ENCODE measurements around the gene ZFYVE27. TPM values are rescaled to one million over a fixed set of nuclear protein-coding genes. Genes with fewer than 3 reads are reported as not detected.

ZFYVE27 gene
- polyA plus RNA-seq, 1 donor (not counting 4 experiments of a cell fraction or from before 2014, with no cell fraction given) = 14.3 TPM

DNA sequence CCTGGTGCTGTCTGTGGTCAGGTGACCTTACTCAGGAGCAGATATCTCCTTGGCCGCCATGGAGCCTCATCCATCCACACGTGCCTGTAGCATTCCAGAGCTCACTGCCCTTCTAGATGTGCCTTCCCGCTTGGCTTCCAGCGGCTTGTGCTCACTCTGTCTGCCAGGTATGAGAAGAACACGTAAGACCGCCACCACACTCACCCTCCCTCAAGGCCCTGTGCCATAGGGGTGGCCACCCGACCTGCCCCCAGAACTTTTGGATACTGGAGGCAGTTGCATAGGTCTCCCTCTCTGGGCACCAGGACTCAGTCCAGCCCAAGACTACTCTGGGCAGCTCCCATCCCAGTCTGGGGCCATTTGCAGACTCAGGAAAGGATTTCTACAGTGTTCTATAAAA, 19.3 kb upstream of the ZFYVE27 start:
- Histone ChIP-seq H4K20me1 (ENCODE audit: control insufficient read depth, extremely low read depth, insufficient read depth, low read length) (no peaks in the 10 kb centered on the region), H2AFZ (ENCODE audit: control insufficient read depth, low read length) (no peak overlapping the region), H3K4me1 (ENCODE audit: control insufficient read depth, extremely low read depth, insufficient read depth, low read length) (peaks cover 53% of the 10 kb centered on the region), H3K27ac (ENCODE audit: control insufficient read depth, insufficient read depth, low read length) (peak overlapping the region; percentile 72), H3K79me2 (ENCODE audit: control insufficient read depth, insufficient read depth, low read length) (peaks cover 34% of the 10 kb centered on the region), H3K27me3 (ENCODE audit: control insufficient read depth, extremely low read depth, insufficient read depth, low read length) (no peaks in the 10 kb centered on the region), H3K4me3 (ENCODE audit: control insufficient read depth in 2 of 3, extremely low read depth in 1 of 3, insufficient read depth in 2 of 3, low read depth in 1 of 3, low read length in 3 of 3) (no peak overlapping the region), H3K36me3 (ENCODE audit: control insufficient read depth in 2 of 2, extremely low read depth in 1 of 2, insufficient read depth in 2 of 2, low read length in 2 of 2) (peaks cover 6 to 25% of the 10 kb centered on the region in 2 experiments), H3K4me2 (ENCODE audit: control insufficient read depth, extremely low read depth, insufficient read depth, low read depth, low read length) (peak overlapping the region; percentile 47), H3K9me1 (ENCODE audit: control insufficient read depth, extremely low read depth, insufficient read depth, low read length) (no peaks in the 10 kb centered on the region), H3K9me3 (ENCODE audit: control insufficient read depth, low read depth, low read length) (no peaks in the 10 kb centered on the region), H3K9ac (ENCODE audit: control insufficient read depth, extremely low read depth, insufficient read depth, low read length) (peak overlapping the region; percentile 59)
- FAIRE-seq = no peak
- no peak for DNase-seq (ENCODE audit: low read depth, low spot score)
- no peak for TF ChIP-seq EZH2 (IDR thresholded peaks at IDR 0.05; ENCODE audit: low read length)
- TF ChIP-seq, protein P1, sequence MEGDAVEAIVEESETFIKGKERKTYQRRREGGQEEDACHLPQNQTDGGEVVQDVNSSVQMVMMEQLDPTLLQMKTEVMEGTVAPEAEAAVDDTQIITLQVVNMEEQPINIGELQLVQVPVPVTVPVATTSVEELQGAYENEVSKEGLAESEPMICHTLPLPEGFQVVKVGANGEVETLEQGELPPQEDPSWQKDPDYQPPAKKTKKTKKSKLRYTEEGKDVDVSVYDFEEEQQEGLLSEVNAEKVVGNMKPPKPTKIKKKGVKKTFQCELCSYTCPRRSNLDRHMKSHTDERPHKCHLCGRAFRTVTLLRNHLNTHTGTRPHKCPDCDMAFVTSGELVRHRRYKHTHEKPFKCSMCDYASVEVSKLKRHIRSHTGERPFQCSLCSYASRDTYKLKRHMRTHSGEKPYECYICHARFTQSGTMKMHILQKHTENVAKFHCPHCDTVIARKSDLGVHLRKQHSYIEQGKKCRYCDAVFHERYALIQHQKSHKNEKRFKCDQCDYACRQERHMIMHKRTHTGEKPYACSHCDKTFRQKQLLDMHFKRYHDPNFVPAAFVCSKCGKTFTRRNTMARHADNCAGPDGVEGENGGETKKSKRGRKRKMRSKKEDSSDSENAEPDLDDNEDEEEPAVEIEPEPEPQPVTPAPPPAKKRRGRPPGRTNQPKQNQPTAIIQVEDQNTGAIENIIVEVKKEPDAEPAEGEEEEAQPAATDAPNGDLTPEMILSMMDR (optimal IDR thresholded peaks at IDR 0.05 in 1 of 3, IDR thresholded peaks at IDR 0.05 in 1 of 3, conservative IDR thresholded peaks at IDR 0.05 in 1 of 3; ENCODE audit: extremely low read depth in 1 of 3, insufficient read depth in 2 of 3, low read length in 3 of 3) = no peak
- dilution Hi-C loops (cut with MboI; ENCODE audit: extremely low pct_ligation_motif_present, low sequenced_read_pairs) = no loop called here

DNA sequence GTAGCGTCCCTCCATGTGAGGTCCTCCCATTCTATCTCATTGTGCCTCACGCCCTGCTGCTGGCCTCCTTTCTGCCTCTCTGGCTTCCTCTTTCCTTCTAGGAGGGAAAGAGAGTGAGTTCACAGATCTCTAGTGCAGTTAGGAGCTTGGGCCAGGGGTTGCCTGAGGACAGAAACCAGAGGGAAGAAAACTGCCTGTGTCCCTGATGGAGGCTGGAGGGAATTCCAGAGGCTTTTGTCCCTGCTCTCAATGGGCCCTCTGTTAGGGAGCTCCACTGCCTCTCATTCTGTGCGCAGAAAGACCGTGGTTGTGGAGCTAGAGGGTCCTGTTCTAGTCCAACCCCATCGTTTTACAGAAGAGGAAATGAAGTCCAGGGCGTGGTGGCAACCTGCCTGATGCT, 18.8 kb upstream of the ZFYVE27 start:
- no peak for DNase-seq (ENCODE audit: low read depth, low spot score)
- peak overlapping the region; percentile 47 for H3K4me2 ChIP-seq (ENCODE audit: control insufficient read depth, extremely low read depth, insufficient read depth, low read depth, low read length)
- no peak for FAIRE-seq
- H4K20me1 ChIP-seq (ENCODE audit: control insufficient read depth, extremely low read depth, insufficient read depth, low read length) = no peaks in the 10 kb centered on the region
- H3K9ac ChIP-seq (ENCODE audit: control insufficient read depth, extremely low read depth, insufficient read depth, low read length) = peak overlapping the region; percentile 59
- H3K4me1 ChIP-seq (ENCODE audit: control insufficient read depth, extremely low read depth, insufficient read depth, low read length) = peaks cover 50% of the 10 kb centered on the region
- H3K9me3 ChIP-seq (ENCODE audit: control insufficient read depth, low read depth, low read length) = no peaks in the 10 kb centered on the region
- dilution Hi-C loops (cut with MboI; ENCODE audit: extremely low pct_ligation_motif_present, low sequenced_read_pairs) = no loop called here
- H2AFZ ChIP-seq (ENCODE audit: control insufficient read depth, low read length) = no peak overlapping the region
- no peaks in the 10 kb centered on the region for H3K27me3 ChIP-seq (ENCODE audit: control insufficient read depth, extremely low read depth, insufficient read depth, low read length)
- TF ChIP-seq, protein P1 (optimal IDR thresholded peaks at IDR 0.05 in 1 of 3, IDR thresholded peaks at IDR 0.05 in 1 of 3, conservative IDR thresholded peaks at IDR 0.05 in 1 of 3; ENCODE audit: extremely low read depth in 1 of 3, insufficient read depth in 2 of 3, low read length in 3 of 3) = no peak
- no peak for TF ChIP-seq EZH2 (IDR thresholded peaks at IDR 0.05; ENCODE audit: low read length)
- peaks cover 6 to 25% of the 10 kb centered on the region in 2 experiments for H3K36me3 ChIP-seq (ENCODE audit: control insufficient read depth in 2 of 2, extremely low read depth in 1 of 2, insufficient read depth in 2 of 2, low read length in 2 of 2)
- peak overlapping the region; percentile 72 for H3K27ac ChIP-seq (ENCODE audit: control insufficient read depth, insufficient read depth, low read length)
- H3K4me3 ChIP-seq (ENCODE audit: control insufficient read depth in 2 of 3, extremely low read depth in 1 of 3, insufficient read depth in 2 of 3, low read depth in 1 of 3, low read length in 3 of 3) = no peak overlapping the region
- H3K9me1 ChIP-seq (ENCODE audit: control insufficient read depth, extremely low read depth, insufficient read depth, low read length) = no peaks in the 10 kb centered on the region
- H3K79me2 ChIP-seq (ENCODE audit: control insufficient read depth, insufficient read depth, low read length) = peaks cover 34% of the 10 kb centered on the region

Measured in keratinocyte (primary cell).